GM19240 (cell line): ENCODE measurements around the gene TPM3.
"Not testable (repeated sequence)": the region's sequence is repeated elsewhere in the genome, so short reads cannot be mapped to it uniquely, and the experiment has no call there.

ENCODE experiments used
- DNase-seq: peaks from one replicate; pipeline ENCODE4 v3.0.0; 2011; ENCODE audit warnings: low spot score; ENCODE audit not compliant: insufficient read length

TPM3 gene

GRCh38 chr1:154170547-154171222 is 21.2 kb downstream of the TPM3 start:
- DNase-seq = no peak

GRCh38 chr1:154167461-154167860 is 24.4 kb downstream of the TPM3 start:
- no peak for DNase-seq

- no peak for DNase-seq
These were observed 25.7 kb downstream of the TPM3 start for GRCh38 chr1:154166207-154166606.

GRCh38 chr1:154159554-154159953 is 32.3 kb downstream of the TPM3 start:
- DNase-seq = no peak

- DNase-seq = no peak
These were observed 33.4 kb downstream of the TPM3 start for GRCh38 chr1:154158307-154159125.

- DNase-seq = peak; percentile 52
These were observed 34.2 kb downstream of the TPM3 start for GRCh38 chr1:154157520-154158306.

GRCh38 chr1:154155251-154155650 is 36.6 kb downstream of the TPM3 start:
- no peak for DNase-seq

GRCh38 chr1:154154534-154155191 is 37.2 kb downstream of the TPM3 start, which contains the start of gene NUP210L:
Gene NUP210L, minus strand, starts transcription at chr1:154155073.
- no peak for DNase-seq

GRCh38 chr1:154154053-154154452 is 37.8 kb downstream of the TPM3 start:
- no peak for DNase-seq

GRCh38 chr1:154151311-154151710 is 40.6 kb downstream of the TPM3 start:
- DNase-seq = no peak

GRCh38 chr1:154148807-154149206 is 43.1 kb downstream of the TPM3 start:
- no peak for DNase-seq

- DNase-seq = not testable (repeated sequence)
These were observed 44.4 kb downstream of the TPM3 start for GRCh38 chr1:154147505-154147904.

- DNase-seq = no peak
These were observed 45.9 kb downstream of the TPM3 start for GRCh38 chr1:154145986-154146385.

- DNase-seq = no peak
These were observed 49.5 kb downstream of the TPM3 start for GRCh38 chr1:154142358-154142757.

- no peak for DNase-seq
These were observed 50.7 kb downstream of the TPM3 start for GRCh38 chr1:154141240-154141639.

- DNase-seq = no peak
These were observed 54.0 kb downstream of the TPM3 start for GRCh38 chr1:154137888-154138287.

GRCh38 chr1:154133256-154133655 is 58.6 kb downstream of the TPM3 start:
- DNase-seq = no peak

- DNase-seq = no peak
These were observed 62.4 kb downstream of the TPM3 start for GRCh38 chr1:154129391-154129970.

- not testable (repeated sequence) for DNase-seq
These were observed 68.7 kb downstream of the TPM3 start for GRCh38 chr1:154123205-154123604.

- DNase-seq = no peak
These were observed 74.3 kb downstream of the TPM3 start for GRCh38 chr1:154117642-154118041.

- no peak for DNase-seq
These were observed 76.7 kb downstream of the TPM3 start for GRCh38 chr1:154115180-154115579.
